HTR-8/SVneo (cell line): ENCODE data around the gene SLC2A13.
"Not testable (repeated sequence)": the region's sequence is repeated elsewhere in the genome, so short reads cannot be mapped to it uniquely, and the experiment has no call there.

ENCODE experiments used
- DNase-seq: peaks from one replicate; pipeline ENCODE4 v3.0.0; 2011; ENCODE audit warnings: low spot score, mixed read lengths; ENCODE audit not compliant: insufficient read length
- FAIRE-seq: peaks from 2 replicates; lab custom pipeline; 2011; peaks lifted over from hg19 to GRCh38; lab: Jason Lieb, UNC

Gene SLC2A13

DNA sequence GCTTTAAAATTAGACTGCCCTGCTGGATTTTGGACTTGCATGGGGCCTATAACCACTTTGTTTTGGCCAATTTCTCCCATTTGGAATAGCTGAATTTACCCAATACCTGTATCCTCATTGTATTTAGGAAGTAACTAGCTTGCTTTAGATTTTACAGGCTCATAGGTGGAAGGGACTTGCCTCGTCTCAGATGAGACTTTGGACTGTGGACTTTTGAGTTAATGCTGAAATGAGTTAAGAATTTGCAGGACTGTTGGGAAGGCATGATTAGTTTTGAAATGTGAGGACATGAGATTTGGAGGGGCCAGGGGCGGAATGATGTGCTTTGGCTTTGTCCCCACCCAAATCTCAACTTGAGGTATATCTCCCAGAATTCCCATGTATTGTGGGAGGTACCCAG is 320.1 kb downstream of the SLC2A13 start:
- not testable (repeated sequence) for DNase-seq, FAIRE-seq

DNA sequence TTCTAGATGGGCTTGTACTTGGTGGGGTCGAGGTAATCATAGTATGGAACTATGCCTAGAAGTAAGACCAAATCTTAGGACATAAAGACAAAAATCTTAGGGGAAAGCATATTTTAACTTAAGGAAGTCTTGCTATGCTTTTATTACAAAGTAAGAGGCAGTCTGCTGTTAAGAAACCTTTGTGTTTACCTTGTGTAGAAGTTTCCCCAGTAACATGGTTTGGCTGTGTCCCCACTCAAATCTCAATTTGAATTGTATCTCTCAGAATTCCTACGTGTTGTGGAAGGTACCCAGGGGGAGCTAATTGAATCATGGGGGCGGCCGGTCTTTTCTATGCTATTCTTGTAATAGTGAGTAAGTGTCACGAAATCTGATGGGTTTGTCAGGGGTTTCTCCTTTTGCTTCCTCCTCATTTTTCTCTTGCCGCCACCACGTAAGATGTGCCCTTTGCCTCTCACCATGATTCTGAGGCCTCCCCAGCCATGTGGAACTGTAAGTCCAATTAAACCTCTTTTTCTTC is 323.8 kb downstream of the SLC2A13 start:
- no peak for FAIRE-seq

DNA sequence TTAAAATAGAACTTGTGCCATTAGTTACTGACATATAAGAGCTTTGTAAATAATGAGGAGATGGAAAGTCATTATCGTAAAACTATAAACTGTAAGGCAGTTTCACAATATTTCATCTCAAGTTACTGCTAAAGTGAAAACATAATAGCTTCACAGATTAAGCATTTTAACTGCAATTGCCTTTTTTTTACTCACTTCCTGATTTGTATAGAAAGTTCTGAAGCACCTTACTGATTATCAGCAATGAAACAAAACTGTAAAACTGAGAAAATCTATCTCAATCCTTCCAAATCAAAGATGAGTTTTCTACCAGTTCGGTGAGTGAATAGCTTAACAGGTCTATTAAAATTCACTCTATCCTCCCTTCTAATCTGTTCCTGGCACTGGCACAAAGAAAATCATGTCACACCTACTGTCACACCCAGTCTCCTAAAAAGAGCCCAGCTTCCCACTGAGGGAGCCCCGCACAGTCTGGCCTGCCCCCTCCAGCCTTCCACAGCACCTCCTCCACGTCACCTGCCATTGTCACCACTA is 324.9 kb downstream of the SLC2A13 start:
- no peak for FAIRE-seq
- DNase-seq = no peak

More for the DNA sequence above, 323.8 kb downstream of the SLC2A13 start:
- DNase-seq = no peak

DNA sequence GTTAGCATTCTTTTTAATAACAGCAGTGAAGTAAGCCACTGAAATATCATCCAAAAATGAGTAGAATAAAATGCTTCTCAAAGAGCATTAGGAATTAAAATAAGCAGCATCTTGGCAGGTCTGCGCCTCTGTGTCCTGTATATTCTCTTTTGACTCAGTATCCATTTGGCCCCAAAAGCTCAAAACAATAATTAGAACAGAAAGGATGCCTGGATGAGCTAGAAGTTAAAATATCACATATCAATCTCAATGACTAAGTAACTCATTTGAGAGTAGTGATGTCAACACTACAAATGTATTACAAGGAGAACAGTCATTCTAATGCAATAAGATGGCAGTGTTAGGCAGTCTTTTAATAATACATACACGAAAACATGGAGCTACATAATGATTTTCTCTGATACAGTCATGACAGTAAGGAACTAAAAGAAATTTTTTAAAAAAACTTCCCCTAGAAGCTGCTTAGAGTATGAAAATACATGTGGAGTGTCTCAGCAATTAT is 325.4 kb downstream of the SLC2A13 start:
- no peak for DNase-seq
- FAIRE-seq = no peak

DNA sequence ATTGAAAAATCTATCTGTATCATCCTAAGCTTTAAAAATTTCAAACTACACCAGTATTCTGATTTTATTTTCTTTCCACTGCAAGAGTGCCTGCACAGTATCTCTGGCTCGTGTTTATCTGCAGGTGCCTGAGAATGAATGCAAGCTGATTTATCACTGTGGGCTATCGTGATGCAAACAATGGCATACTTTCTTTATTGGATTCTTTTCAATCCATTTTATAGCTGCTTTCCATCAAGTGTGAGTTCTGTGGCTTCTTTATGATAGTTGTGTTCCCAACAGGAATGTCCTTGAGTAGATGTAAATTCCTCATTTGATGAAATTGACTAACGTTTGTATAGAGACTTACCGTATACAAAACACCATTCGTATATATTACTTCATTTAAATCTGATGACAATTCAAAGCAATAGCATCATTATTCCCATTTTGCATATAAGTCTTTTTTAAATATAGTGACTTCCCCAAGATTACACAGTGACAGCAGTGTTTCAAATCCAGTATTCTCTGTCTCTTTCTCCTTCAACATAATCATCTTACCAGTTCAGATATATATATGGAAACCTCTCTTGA is 326.0 kb downstream of the SLC2A13 start:
- DNase-seq = no peak
- no peak for FAIRE-seq

DNA sequence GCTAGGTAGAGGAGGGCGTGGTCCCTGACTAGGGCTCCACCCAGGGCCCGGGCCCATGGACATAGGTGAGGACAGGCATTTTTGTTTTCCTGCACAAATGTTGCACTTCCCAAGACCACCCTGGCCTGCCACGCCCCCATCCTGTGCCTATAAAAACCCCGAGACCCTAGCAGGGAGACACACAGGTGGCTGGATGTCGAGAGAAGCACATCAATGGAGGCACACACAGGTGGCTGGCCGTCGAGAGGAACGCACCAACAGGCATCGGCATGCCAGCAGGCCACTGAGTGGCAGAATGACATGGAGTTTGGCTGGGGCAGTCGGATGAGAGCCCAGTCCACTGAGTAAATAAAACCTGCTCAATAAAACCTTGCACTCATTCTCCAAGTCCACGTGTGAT is 328.4 kb downstream of the SLC2A13 start:
- DNase-seq = no peak

DNA sequence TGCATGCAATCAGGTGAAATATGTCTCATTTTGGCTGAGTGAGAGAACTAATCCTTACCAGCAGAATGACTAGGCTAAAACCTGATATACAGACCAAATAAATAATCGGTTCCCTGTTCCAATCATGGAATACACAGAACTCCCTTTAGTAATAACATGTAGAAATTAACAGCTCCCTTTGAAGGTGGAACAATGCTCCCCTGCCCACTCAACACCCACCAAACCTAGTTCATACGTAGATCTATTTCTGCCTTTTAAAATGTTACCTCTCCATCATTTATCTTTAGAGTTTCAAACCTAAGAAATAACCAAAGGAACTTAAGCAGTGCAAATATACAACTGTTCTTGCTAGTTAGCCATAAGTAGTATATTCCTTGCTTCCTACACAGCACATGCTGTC is 332.6 kb downstream of the SLC2A13 start:
- FAIRE-seq (no peak), DNase-seq (no peak)

More for the DNA sequence above, 328.4 kb downstream of the SLC2A13 start:
- no peak for FAIRE-seq

DNA sequence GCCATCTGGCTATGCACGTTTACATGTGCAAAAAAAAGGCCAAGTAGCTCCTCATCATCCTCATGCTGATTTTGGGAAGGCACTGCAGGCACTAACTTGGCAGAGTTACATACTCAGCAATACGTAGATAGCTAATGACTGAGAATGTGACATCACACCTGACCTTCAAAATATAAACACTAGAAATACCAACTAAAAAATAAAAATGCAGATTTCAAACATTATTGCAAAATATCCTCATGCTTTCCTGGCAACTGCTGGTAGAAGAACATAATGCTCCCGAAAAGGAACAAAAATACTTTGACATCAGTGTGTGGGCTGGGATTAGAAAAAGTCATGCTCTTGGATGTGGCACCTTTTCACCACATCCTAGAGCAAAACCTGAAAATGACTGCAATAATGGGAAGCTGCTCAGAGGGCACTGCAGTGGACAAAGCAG is 333.0 kb downstream of the SLC2A13 start:
- no peak for DNase-seq
- no peak for FAIRE-seq

DNA sequence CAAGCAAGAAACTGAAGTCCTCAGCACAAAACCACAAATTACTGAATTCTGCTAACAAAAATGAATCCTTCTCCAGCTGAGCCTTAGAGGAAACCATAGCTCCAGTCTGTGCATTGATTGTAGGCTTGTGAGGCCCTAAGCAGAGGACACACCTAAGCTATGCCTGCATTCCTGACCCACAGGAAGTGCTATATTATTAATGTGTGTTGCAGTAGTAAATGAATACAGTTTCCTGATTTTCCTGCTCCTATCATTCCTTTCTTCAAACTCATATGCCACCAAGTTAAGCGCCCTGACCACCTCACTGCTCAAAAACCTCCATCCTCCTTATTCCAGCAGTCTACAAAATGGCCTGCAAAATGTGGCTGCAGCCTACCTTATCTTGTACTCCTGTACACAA is 334.4 kb downstream of the SLC2A13 start:
- FAIRE-seq (no peak), DNase-seq (no peak)

DNA sequence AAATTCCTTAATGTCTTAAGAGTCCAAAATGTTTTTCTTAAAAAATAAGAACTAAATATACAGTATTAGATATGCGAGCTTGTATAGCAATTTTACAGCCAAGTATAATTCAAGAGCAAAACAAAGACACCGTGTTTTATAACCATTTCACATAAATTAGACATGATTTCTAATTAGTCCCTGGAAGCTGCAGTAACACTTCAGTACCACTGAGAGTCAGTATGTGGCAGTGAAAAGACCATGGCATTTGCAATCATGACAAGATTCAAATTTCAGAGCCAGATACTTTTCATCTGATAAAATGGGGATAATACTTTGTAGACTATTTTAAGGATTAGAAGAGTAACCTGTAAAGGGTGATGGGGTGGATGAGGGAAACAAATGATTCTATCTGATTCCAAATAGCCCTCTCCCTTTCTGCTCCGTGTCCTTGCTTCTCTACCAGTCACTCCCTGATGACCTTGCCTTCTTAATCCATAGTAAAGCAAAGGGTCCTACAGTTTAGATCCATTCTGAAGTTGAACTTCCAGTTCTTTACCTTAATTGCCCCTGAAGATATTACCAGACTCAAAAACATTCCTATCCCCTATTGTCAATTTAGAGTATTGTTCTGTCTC is 340.8 kb downstream of the SLC2A13 start:
- no peak for FAIRE-seq
- DNase-seq = no peak

DNA sequence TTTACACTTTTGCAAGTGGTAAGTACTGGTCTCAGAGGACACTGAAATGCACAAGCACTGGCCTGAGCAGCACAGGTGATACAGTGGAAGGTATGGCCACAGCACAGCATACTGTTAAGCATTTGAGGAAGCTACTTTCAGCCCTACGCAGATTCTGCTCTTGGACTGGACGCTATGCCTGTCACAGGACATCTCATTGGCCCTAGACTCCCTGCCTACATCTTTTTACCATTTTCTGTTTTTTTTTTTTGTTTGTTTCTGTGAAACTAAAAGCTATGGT is 342.1 kb downstream of the SLC2A13 start:
- DNase-seq = no peak
- no peak for FAIRE-seq

DNA sequence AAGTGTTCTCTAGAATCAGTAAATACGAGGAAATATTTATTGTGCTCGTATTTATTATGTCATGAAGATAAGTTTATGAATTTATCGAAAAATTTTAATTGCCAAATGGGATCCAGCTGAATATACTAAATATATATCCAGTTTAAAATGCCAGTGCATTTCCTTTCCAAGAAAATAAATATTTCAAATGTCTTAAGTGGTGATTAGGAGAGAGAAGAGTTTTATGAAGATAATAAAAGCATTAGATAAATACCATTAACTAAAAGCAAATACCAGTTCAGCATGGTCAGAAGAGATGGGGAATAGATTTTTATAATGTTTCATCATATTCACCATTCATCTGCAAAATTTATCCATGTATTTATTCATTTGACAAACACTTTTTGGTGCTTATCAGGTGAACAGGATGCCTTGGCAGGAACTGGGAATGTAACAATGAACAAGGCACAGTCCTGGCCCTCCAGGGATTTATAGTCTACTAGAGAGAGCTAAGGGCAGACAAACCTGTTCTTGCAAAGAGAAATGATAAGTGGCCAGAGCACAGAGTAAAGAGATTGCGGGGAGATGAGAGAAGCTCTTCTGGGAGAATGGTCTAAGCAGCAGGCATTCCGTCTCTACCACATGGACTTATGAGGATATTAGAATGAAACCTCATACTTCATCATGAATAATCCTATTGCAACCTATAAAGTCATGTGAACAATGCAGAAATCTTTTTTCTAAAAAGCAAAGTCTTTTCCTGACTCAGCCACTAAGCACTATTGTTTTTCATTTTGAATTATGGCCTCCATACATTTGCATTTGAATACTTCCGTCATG is 342.6 kb downstream of the SLC2A13 start:
- no peak for DNase-seq
- no peak for FAIRE-seq

DNA sequence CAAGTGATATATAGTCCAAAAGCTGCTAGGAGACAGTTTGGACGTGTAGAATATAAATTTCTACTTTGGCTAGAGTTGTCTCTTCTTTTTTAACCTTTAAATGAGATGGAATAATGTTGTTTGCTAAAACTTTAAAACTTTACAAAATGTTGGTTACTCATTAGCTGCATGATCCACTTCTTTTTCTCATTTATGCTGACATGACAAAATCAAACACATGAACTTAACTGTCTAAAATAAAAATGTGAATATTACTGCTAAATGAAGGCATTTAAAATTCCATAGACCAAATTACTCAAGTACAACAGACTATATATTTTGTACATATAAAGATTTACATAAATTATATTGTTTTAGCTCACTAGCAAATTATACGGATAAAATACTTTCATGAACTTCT is 350.4 kb downstream of the SLC2A13 start:
- no peak for FAIRE-seq
- DNase-seq = no peak

DNA sequence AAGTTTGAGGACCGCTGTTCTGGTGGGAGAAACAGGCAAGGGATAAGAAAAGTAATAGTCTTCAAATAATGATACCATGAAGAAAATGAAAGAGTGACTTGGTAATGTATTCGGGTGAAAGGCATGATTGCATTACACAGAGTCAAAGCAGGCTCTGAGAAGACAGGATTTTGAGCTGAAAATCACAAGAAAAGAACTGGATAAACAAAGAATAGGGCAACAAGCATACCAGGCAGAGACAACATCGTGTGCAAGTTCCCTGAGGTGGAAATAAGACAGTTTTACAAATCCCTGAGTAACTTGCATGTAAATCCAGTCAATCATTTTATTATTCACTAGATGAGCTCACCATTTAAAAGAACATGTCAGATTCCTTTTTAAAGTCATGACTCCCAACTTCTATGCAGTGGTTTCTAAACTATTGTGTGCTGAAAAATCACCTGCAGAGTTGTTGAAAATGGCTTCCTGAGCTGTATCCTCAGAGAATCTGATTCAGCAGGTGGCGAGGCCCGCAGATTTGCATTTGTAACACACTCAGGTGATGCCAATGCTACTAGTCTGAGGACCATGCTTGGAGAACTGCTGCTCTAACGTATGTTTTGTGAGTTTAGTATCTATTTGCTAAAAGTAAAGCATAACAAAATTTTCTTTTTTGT is 353.3 kb downstream of the SLC2A13 start:
- DNase-seq (no peak), FAIRE-seq (no peak)

DNA sequence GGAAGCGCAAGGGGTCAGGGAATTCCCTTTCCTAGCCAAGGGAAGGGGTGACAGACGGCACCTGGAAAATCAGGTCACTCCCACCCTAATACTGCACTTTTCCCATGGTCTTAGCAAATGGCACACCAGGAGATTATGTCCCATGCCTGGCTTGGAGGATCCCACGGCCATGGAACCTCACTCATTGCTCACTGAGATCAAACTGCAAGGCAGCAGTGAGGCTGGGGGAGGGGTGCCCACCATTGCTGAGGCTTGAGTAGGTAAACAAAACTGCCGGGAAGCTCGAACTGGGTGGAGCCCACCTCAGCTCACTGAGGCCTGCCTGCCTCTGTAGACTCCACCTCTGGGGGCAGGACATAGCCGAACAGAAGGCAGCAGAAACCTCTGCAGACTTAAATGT is 359.7 kb downstream of the SLC2A13 start:
- FAIRE-seq = not testable (repeated sequence)

DNA sequence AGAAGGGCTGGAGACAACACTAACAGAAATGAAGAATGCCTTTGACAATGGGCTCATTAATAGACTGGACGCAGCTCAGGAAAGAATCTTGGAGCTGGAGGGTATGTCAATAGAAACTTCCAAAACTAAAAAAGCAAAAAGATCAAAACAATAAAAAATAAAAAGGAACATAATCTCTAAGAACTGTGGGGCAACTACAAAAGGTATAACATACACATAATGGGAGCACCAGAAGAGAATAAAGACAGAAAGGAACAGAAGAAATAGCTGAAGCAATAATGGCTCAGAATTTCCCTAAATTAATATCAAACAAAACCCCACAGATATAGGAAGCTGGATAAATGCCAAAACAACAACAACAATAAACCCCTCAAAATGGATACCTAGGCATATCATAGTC is 362.2 kb downstream of the SLC2A13 start:
- DNase-seq (no peak), FAIRE-seq (no peak)

More for the DNA sequence above, 359.7 kb downstream of the SLC2A13 start:
- DNase-seq = not testable (repeated sequence)

DNA sequence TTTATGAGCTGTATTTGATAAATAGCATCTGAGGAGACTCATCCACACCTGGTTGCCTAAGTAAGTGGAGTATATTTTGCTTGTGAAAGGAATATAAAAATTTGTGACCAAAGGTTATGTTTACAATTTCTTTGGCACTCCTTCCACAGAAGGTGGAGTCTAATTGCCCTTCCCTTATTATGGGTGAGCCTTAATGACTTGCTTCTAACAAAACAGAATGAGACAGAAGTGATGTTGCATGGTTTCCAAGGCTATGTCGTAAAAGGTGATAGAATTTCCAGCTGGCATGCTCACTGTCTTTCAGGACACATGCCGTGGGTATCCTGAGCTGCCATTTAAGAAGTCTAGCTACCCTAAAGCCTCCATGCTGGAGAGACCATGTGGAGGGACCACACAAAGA is 369.5 kb downstream of the SLC2A13 start:
- FAIRE-seq (no peak), DNase-seq (no peak)

DNA sequence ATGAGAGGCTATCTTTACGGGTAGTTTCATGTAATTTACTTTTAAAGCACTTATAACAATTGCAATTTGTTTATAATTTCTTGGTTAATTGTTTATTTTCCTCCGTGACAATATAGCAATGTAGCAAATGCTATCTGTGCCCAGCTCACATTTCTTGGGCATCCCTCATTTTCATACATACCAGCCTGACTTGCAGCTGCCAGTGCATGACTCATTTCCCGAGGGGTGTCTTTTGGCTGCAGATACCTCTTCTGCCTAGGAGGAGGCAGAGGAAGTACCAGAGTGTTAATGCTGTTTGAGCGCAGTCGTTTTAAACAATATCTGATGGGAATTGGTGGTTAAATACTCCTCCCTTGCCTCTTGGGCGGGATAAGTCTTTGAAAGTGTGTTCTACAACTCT is 382.1 kb downstream of the SLC2A13 start:
- DNase-seq = no peak

DNA sequence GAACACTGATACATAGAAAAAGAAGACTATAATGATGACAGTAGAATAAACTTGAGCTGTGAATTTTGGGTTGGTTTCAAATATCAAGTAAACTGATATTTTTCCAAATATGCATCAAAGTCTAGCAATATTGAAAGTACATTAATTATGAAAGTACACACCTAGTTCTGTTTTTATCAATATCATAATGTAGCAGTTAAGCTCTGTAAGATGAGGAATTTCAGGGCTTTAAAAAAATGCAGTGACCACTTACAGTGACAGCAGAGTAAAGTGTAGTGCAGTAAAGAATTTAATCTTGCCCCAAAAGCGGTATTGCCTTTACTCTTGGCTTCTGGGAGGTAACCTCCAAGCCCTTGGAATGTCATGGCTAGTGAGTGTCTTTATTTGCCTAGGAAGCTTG is 383.4 kb downstream of the SLC2A13 start:
- DNase-seq = no peak
- no peak for FAIRE-seq

More for the DNA sequence above, 382.1 kb downstream of the SLC2A13 start:
- no peak for FAIRE-seq

DNA sequence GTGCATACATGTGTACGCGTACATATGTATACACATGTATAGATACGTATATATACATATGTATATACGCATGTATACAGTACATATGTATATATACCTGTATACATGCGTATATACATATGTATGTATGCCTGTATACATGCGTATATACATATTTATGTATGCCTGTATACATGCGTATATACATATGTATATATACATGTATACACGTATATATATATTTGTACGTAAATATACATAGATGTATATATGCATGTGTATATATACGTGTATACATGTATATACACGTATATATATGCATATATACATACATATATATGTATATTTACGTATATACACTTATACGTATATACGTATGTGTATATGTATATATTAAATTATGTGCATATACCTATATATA is 392.3 kb downstream of the SLC2A13 start:
- DNase-seq = no peak
- FAIRE-seq = no peak
